Spleen (tissue), 13 donors: ENCODE data around the gene TMEM134. TPM values are rescaled to one million over a fixed set of nuclear protein-coding genes. Genes with fewer than 3 reads are reported as not detected.

Source experiments
- DNase-seq: peaks from one replicate; pipeline ENCODE4 v3.0.0-alpha.2; 2020
- H3K27ac ChIP-seq, 8 donors: fragments of 200-600 bp; sonication (generic) in 7 of 8; 1 replicate in 4 of 8; 2 replicates in 4 of 8; pipeline versions ENCODE4 v1.5.0 to v1.8.0; 2016 to 2021; ENCODE audit warnings: inconsistent platforms in 4 of 8, mild to moderate bottlenecking in 4 of 8, moderate library complexity in 1 of 8
- H3K27me3 ChIP-seq, 7 donors: fragments of 200-600 bp; sonication (generic) in 6 of 7; replicated peaks in 1 of 7; 1 replicate in 4 of 7; 2 replicates in 3 of 7; pipeline versions ENCODE4 v1.5.0 to v1.8.0; 2016 to 2021; ENCODE audit warnings: inconsistent platforms in 3 of 7, mild to moderate bottlenecking in 1 of 7
- H3K36me3 ChIP-seq, 6 donors: fragments of 200-600 bp; sonication (generic) in 5 of 6; 1 replicate in 4 of 6; 2 replicates in 2 of 6; pipeline versions ENCODE4 v1.5.0 to v1.8.0; 2016 to 2021; ENCODE audit warnings: inconsistent platforms in 2 of 6
- H3K4me1 ChIP-seq, 6 donors: fragments of 200-600 bp; sonication (generic) in 5 of 6; 1 replicate in 3 of 6; 2 replicates in 3 of 6; pipeline versions ENCODE4 v1.5.0 to v1.8.0; 2016 to 2021; ENCODE audit warnings: inconsistent platforms in 3 of 6
- H3K4me3 ChIP-seq, 8 donors: fragments of 200-600 bp; sonication (generic) in 7 of 8; 1 replicate in 4 of 8; 2 replicates in 4 of 8; pipeline versions ENCODE4 v1.5.0 to v1.8.0; 2016 to 2021; ENCODE audit warnings: inconsistent platforms in 4 of 8, mild to moderate bottlenecking in 4 of 8, moderate library complexity in 2 of 8
- H3K9me3 ChIP-seq, 8 donors: fragments of 200-600 bp; sonication (generic) in 7 of 8; 1 replicate in 4 of 8; 2 replicates in 4 of 8; pipeline versions ENCODE4 v1.5.0 to v1.8.0; 2016 to 2021; ENCODE audit warnings: inconsistent platforms in 4 of 8
- POLR2A ChIP-seq, 3 donors: fragments of 450-650 bp; IDR thresholded peaks; one replicate each; pipeline ENCODE4 v1.5.1; 2017; ENCODE audit warnings: antibody characterized with exemption in 3 of 3, mild to moderate bottlenecking in 1 of 3
- POLR2AphosphoS5 ChIP-seq, 3 donors: sonication (generic); formaldehyde crosslinking; IDR thresholded peaks; one replicate each; pipeline ENCODE4 v1.5.1; 2017; ENCODE audit warnings: antibody characterized with exemption in 3 of 3
- WGBS, 5 donors: extraction: QIAGEN DNeasy Blood & Tissue Kit in 3 of 5; methylation state at CpG; one replicate each; pipeline versions ENCODE4 v1.1.5 to v1.1.7; 2013 to 2018; 5-methylcytosine and 5-hydroxymethylcytosine counted together
- intact Hi-C: fragments of 100-400 bp; cut with DNase I; formaldehyde crosslinking; loops from one replicate; pipeline ENCODE4 v1.15.0; 2023; ENCODE audit warnings: low total_unique reads
- long read RNA-seq, 2 donors: transcript quantifications; one replicate each; lab custom pipeline, GENCODE V29; 2026
- polyA plus RNA-seq, 3 donors: library from polyadenylated mRNA; stranded (reverse); fragments of 200-250 nt; gene quantifications; one replicate each; pipeline ENCODE4 v1.2.1, GENCODE V29; 2013
- total RNA-seq, 7 donors: library from RNA; depleted of rRNA in 3 of 7; stranded (reverse); fragments of >200 nt in 3 of 7; fragmentation: NEBNext Ultra II Directional in 4 of 7; extraction: Animal tissue kit (Norgen Biotek cat#: 25700) in 4 of 7; gene quantifications; one replicate each; pipeline versions ENCODE4 v1.1.0 to v1.2.1, GENCODE V29; 2016 to 2021
- TF ChIP-seq, protein P1 (sequence below), 11 experiments: fragments of 200-600 bp in 7 of 11; fragments of 450-650 bp in 4 of 11; sonication (generic) in 4 of 11; IDR thresholded peaks in 8 of 11; conservative IDR thresholded peaks in 3 of 11; 1 replicate in 7 of 11; 2 replicates in 4 of 11; pipeline versions ENCODE4 v1.4.0 to v1.8.0; 2016 to 2021; ENCODE audit warnings: antibody characterized with exemption in 11 of 11, inconsistent platforms in 4 of 11, mild to moderate bottlenecking in 1 of 11
- donor health status: healthy with polysubstance abuse.
- donor health status: DM: no; HTN: no; CAD: no; lungs with moderate emphysema.
- donor health status: DM: no; HTN: no; CAD: no.
- donor health status: Bipolar disorder and iron deficiency.
- donor health status: healthy.
- donor health status: DM: no; HTN: no; CAD: no.
- donor health status: DM: yes; HTN: yes; CAD: no.

TMEM134 gene, protein sequence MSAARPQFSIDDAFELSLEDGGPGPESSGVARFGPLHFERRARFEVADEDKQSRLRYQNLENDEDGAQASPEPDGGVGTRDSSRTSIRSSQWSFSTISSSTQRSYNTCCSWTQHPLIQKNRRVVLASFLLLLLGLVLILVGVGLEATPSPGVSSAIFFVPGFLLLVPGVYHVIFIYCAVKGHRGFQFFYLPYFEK
- total RNA-seq = 100 to 1,000 TPM in 3 of 7 donors, 10 to 100 TPM in 4; 48.5 to 192 (median 66.6) TPM
- 100 to 1,000 TPM in 1 of 3 donors, 10 to 100 TPM in 2; 94.6 to 123 (median 95.1) TPM for polyA plus RNA-seq
- long read RNA-seq, donor 1, transcript TMEM134-205 (3 exons, 565 nt) = minor isoform, 5 of 16 reads
- long read RNA-seq, donor 1, transcript TMEM134-201 (7 exons, 3,534 nt) = major isoform, 7 of 16 reads
- long read RNA-seq, donor 1, partial matches to known transcripts = 0 of 16 reads
- long read RNA-seq, donor 1, other reads (novel, unspliced or antisense) = 0 of 16 reads
- long read RNA-seq, donor 2, transcript TMEM134-201 (7 exons, 3,534 nt) = major isoform, 15 of 26 reads
- long read RNA-seq, donor 2, partial matches to known transcripts = 0 of 26 reads
- long read RNA-seq, donor 2, other reads (novel, unspliced or antisense) = 6 of 26 reads

- Histone ChIP-seq H3K36me3 (peaks cover 0 to 11% (median 0%) of the 10 kb centered on the region in 6 donors), H3K9me3 (no peaks in the 10 kb centered on the region), H3K4me3 (peak within 1 kb of the TSS; percentile 94 to 99 (median 95)), H3K4me1 (peaks cover 22 to 62% (median 55%) of the 10 kb centered on the region in 6 donors), H3K27me3 (no peaks in the 10 kb centered on the region), H3K27ac (peak within 1 kb of the TSS; percentile 71 to 98 (median 92))
- DNase-seq = peak; percentile 99
- intact Hi-C loops = no loop called here
- 0 to 1% (median 0%) methylated on average over 26 to 76 of the region's 76 CpGs for WGBS, 5 donors
- TF ChIP-seq, protein P1, sequence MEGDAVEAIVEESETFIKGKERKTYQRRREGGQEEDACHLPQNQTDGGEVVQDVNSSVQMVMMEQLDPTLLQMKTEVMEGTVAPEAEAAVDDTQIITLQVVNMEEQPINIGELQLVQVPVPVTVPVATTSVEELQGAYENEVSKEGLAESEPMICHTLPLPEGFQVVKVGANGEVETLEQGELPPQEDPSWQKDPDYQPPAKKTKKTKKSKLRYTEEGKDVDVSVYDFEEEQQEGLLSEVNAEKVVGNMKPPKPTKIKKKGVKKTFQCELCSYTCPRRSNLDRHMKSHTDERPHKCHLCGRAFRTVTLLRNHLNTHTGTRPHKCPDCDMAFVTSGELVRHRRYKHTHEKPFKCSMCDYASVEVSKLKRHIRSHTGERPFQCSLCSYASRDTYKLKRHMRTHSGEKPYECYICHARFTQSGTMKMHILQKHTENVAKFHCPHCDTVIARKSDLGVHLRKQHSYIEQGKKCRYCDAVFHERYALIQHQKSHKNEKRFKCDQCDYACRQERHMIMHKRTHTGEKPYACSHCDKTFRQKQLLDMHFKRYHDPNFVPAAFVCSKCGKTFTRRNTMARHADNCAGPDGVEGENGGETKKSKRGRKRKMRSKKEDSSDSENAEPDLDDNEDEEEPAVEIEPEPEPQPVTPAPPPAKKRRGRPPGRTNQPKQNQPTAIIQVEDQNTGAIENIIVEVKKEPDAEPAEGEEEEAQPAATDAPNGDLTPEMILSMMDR (IDR thresholded peaks at IDR 0.05 in 8 of 11, conservative IDR thresholded peaks at IDR 0.05 in 3 of 11) = peak in 10 of 11 experiments; percentile 19 to 73 (median 64)
- peak; percentile 93 to 96 (median 96) for TF ChIP-seq POLR2AphosphoS5 (IDR thresholded peaks at IDR 0.05)
- peak in 1 of 3 donors; percentile 54 for TF ChIP-seq POLR2A (IDR thresholded peaks at IDR 0.05)
Measured at GRCh38 chr11:67468759-67469507, at the start of gene TMEM134. TSS of gene TMEM134 (minus strand) at chr11:67469251. CDS start at chr11:67469192, 59 bp downstream.

DNA sequence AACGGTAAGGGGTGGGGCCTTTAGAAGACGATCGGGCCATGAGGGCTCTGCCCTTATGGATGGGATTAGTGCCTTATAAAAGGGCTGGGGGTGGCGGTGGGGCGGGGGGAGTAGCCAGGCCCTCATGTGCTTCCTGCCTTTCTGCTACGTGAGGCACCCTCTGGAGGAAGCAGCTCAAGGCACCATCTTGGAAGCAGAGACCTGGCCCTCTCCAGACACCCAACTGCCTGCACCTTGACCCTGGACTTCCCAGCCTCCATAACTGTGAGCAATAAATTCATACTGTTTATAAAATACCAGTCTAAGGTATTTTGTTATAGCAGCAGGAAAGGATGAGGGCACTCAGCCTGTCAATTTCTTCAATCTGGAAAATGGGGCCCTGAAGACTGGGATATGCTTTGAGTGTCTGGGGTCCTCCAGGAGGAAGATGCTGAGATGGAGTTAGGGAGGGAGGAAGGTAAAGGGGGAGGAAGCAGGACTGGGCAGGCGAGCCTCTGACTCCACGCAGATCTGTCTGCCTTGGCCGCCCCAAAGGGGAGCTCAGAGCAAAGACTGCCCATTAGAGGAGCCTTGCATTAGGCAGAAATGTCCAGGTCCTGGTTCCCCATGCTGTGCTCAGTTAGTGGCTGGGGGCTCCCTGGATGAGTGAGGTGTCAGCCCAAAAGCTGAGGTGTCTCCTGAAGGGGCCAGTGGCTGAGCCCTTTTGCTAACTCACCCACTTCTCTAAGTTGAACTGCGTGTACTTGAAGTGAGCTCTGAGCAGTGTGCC, 48.9 kb upstream of the TMEM134 start:
- peak; percentile 44 for DNase-seq
- WGBS, 5 donors = 81 to 86% (median 86%) methylated on average over 10 of the region's 10 CpGs
- TF ChIP-seq POLR2AphosphoS5 (IDR thresholded peaks at IDR 0.05) (no peak), POLR2A (IDR thresholded peaks at IDR 0.05) (no peak)
- TF ChIP-seq, protein P1 (IDR thresholded peaks at IDR 0.05 in 8 of 11, conservative IDR thresholded peaks at IDR 0.05 in 3 of 11) = no peak
- intact Hi-C loops = no loop called here
- peaks cover 0 to 22% (median 0%) of the 10 kb centered on the region in 7 donors for H3K27me3 ChIP-seq
- no peak overlapping the region for H3K27ac ChIP-seq
- no peaks in the 10 kb centered on the region for H3K36me3 ChIP-seq
- no peaks in the 10 kb centered on the region for H3K9me3 ChIP-seq
- H3K4me3 ChIP-seq = no peak overlapping the region
- no peaks in the 10 kb centered on the region for H3K4me1 ChIP-seq

DNA sequence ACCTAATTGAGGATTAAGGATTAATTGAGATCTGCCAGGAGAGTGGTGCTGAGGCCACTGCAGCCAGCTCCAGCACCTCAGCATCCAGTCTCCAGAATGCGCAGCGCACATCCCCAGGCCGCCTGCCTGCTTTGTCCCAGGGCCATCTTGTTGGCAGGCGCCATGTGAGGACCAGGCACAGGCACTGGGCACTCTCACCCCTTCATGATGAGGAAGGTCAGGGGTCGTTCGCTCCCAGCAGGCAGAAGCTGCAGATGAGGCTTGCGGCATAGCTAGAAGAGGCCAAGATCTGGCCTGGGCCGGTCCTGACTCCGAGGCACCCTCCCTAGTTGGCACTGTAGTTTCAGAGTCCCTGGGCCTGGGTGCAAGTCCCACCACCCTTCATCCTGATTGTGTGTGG, 47.8 kb upstream of the TMEM134 start:
- no peaks in the 10 kb centered on the region for H3K36me3 ChIP-seq
- TF ChIP-seq, protein P1 (IDR thresholded peaks at IDR 0.05 in 8 of 11, conservative IDR thresholded peaks at IDR 0.05 in 3 of 11) = no peak
- no peak for TF ChIP-seq POLR2A (IDR thresholded peaks at IDR 0.05)
- no peak for TF ChIP-seq POLR2AphosphoS5 (IDR thresholded peaks at IDR 0.05)
- no peak overlapping the region for H3K27ac ChIP-seq
- no peaks in the 10 kb centered on the region for H3K4me1 ChIP-seq
- peaks cover 0 to 30% (median 0%) of the 10 kb centered on the region in 7 donors for H3K27me3 ChIP-seq
- intact Hi-C loops = no loop called here
- H3K4me3 ChIP-seq = no peak overlapping the region
- 94 to 98% (median 95%) methylated on average over 6 to 9 of the region's 9 CpGs for WGBS, 5 donors
- peak; percentile 62 for DNase-seq
- no peaks in the 10 kb centered on the region for H3K9me3 ChIP-seq
